ENCODE results near the gene MIEN1.
A peak's percentile ranks its signal among the peaks of the same experiment; 100 is the strongest.
"Not testable (repeated sequence)": the region's sequence is repeated elsewhere in the genome, so short reads cannot be mapped to it uniquely, and the experiment has no call there.

MIEN1 gene

DNA sequence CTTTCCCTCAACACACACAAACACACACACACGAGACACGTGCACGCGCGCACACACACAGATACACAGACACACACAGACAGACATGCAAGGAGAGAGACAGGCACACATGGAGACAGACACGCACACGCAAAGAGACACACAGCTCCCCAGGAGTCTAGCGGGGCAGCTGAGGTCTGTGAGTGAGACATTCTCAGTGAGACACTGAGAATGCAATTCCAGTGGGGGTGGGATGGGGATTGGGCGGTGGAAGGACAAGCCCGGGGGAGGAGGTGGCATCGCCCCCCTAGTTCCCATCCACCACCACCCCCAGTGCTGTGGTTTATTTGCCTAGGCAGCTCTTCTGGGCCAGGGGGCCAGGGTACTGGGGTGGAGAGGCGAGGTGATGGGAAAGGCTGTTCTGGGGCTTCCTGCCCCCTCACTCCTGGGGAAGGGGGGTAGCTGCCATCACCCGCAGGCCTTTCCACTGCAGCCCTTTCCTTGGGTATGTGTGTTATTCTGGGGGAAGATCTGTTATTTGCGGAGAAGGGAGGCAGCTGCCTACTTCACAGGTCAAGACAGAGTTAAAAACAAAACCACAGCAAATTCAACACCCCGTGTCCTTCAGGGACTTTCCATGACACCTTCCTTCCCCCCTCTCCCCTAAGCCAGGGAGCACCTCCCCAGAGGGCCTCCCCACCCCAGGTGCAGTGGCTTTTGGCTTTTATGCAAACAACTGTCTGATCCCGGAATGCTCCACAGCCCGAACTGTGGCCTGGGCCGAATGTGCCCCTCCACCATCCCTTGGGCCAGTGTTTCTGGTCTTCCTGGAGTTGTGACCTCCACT lies 25.4 kb upstream of the MIEN1 start:
- DNase-seq (ENCODE audit: low spot score) = no peak

DNA sequence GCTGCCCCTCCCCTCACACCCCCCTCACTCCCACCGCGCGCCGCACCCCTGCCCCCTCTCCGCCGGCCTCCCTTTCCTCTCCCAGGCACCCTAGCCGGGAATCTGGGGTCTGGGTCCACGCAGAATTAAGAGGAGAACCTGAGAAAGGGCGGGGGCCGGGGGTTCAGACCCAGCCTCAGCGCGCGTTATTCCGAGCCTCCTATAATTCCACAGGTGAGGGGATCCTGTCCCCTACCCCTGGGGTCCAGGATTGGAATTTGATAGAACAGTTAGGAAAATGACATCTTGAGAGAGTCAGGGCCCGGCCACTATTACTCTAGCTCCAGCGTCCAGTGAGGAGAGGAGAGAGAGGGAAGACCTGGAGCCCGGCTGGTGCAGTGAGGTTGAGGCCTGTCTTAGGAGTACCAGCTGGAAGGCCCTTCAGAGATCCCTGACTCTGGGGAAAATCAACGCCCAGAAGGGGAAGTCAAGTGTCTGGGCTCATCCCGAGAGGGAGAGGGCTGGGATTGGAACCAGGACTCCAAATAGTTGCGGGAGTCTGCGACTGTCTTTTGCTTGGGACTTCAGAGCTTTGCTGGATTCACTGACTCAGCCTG lies 24.7 kb upstream of the MIEN1 start:
- no peak for DNase-seq (ENCODE audit: low spot score)

DNA sequence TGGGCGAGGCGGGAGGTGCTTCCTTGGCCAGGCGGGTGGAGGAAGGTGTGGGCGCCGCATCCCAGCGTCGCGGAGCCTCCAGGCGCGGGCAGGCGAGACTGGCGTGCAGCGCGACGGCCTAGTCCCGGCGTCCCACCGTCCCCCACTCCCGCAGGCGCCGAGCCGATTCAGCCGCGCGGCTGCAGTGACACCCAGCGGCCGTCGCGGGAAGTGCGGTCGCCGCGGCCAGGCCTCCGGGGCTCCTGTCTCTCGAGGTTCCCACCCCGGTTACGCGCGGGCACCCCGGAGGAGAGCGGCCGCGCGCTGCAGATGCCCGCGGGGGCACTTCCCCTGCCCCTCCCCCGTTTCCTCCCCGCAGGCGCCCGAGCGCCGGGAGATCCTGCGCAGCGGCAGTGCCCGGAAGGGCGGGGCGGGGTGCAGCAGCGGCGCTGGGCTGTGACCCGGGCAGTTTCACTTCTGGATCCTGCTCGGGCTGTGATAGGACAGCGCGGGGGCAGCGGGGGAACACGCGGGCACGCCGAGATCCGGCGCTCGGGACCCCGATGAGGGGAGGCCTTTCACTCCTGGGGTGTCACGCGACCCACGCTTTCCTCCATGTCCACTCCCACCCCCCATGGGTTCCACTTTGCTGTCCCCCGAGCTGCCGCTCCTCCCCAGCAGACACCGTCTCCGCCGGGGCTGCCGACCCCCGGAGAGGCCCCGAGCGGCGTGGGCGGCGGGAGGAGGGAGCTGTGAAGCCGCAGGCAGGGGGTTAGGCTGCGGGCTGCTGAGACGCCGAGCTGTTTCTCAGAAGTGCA lies 24.0 kb upstream of the MIEN1 start:
- peak; percentile 86 for DNase-seq (ENCODE audit: low spot score)

DNA sequence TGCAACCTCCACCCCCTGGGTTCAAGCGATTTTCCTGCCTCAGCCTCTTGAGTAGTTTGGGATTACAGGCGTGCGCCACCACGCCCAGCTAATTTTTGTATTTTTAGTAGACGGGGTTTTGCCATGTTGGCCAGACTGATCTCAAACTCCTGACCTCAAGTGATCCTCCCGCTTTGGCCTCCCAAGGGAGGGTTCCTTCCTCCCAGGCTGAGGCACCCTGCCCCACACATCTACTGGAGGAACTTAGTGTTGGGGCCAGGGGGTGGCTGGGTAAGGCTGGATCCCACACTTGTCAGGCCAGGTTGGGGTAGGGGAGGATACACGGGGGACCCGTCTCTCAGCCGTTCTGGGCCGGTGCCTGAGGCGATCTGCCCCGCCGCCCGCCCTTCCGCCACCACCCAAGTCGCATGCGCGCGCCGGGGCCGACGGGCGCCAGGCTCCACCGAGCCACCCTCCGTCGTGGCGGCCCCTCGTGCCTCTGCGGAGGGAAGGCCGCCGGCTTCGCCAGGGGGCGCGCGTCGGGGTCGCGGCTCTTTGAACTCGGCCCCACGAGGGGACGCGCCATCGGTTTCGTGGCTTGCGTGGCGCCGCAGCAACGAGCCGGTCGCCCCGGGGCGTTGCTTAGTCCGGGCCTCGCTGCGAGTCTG lies 23.3 kb upstream of the MIEN1 start:
- peak; percentile 58 for DNase-seq (ENCODE audit: low spot score)

DNA sequence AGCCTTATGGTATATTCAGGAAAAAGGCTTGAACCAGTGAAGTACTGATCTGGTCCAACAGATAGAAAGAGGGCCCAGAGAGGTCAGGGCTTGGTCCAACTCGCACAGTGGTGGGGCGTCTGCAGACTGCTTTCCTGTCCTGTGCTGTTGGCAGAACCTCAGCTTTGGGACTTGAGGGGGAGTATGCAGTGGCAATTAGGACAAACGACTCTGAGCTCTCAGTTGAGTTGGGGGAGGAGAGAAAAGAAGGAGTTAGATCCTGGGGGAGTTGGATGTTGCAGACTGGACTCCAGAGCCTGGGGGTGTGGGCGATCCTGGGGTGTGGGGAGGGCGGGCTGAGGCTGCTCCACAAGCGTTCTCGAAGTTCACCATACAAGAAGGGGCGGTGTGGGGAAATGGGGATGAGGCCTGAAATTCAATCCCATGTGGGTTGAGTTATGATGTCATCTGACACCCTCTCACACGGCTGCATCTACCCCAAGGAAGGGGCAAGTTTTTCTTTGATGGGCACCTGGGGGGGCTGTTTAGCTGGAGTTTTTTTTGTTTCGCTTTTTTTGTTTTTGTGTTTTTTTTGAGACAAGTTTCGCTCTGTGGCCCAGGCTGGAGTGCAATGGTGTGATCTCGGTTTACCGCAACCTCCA lies 22.0 kb upstream of the MIEN1 start:
- DNase-seq (ENCODE audit: low spot score) = no peak

DNA sequence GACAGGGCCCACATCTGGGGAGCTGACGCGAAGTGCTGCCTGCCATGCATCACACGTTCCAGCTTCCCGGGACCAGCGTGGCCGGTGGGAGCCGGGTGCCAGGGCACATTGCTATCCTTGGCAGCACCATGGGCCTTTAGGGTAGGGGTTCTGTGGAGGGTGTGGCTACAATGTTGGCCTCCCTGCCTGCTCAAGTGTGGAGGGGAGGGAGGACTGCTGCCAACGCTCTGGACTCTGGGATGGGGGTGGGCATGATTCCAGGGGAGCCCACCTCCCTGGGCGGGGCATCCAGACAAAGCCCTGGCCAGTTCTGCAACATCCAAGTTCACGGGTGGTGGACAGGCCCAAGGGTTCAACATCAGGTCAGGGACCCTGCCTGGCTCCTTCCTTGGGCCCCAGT lies 21.3 kb upstream of the MIEN1 start:
- DNase-seq (ENCODE audit: low spot score) = no peak

DNA sequence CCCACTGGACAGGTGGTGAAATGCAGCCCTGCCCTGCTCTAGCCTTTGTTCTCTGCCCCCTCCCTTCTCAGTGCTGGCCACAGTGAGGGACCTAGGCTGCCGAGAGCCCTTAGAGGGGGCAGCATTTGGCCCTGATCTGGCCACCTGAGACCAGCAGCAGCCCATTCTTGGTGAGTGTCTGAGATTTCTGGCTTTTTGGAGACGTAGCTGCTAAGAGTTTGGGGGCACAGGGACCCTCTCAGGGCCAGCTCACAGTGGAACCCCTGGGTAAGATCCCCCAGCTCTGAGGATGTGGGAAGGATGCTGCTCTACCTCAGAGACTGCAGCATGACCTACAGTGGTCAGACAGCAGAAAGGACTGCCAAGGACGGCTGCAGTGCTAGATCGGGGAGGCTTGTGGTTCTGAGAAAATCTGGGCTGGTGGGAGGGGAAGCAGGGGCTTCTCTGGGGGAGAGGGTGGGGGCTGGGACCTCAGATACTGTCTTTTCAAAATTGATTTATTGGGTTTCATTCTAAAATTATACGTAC lies 20.7 kb upstream of the MIEN1 start:
- no peak for DNase-seq (ENCODE audit: low spot score)

DNA sequence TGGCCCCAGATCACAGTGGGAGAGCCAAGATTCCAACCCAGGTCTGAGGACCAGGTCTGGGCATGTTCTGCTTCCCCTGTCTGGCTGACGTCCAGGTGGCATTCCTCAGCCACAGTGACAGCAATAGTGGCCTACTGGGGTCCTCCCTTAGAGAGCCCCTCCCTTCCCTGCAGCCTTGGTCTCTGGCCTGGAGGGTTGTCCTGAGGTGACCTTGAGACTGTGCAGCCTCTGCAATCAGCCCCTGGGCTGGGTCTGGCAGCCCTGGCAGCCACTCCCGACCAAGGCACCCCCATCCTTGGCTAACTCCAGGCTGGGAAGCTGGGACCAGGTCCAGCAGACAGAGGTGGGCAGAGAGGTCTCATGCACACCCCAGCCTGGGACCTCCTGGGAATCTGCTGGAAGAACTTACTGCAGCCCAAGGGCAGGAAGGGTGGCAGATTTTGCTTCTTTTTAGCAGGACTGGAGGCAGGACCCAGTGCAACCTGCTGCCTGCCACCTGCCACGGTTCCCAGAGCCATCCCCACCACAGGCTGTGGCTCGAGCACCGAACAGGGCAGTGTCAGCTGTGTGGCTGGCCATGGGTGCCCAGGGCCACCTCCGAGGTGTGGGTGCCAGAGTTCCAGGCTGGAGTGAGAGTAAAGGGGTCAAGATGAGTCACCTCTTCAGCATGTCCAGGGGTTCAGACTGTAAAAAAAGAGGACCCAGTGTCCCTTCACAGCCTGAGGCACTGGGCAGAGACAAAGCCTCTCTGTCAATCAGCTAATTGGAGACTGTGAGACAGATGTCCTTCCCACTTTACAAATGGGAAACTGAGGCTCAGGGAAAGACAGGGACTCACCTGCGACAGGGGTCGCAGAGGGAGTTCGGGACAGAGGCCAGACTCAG lies 20.0 kb upstream of the MIEN1 start:
- DNase-seq (ENCODE audit: low spot score) = no peak

DNA sequence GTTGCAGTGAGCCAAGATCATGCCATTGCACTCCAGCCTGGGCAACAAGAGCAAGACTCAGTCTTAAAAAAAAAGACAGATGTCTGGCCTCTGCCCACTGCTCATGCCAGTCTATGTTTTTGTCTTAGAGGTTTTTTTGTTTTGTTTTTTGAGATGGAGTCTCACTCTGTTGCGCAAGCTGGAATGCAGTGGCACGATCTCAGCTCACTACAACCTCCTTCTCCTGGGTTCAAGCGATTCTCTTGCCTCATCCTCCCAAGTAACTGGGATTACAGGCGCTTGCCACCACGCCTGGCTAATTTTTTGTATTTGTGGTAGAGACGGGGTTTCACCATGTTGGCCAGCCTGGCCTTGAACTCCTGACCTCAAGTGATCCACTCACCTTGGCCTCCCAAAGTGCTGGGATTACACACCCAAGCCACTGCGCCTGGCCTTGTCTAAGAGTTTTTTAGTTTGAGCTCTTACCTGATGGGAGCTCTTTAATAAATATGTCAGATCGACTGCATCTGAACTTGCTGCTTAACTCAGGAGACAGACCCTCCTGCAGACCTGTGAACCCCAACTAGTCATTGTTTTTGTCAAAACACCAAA lies 18.2 kb upstream of the MIEN1 start:
- not testable (repeated sequence) for DNase-seq (ENCODE audit: low spot score)

DNA sequence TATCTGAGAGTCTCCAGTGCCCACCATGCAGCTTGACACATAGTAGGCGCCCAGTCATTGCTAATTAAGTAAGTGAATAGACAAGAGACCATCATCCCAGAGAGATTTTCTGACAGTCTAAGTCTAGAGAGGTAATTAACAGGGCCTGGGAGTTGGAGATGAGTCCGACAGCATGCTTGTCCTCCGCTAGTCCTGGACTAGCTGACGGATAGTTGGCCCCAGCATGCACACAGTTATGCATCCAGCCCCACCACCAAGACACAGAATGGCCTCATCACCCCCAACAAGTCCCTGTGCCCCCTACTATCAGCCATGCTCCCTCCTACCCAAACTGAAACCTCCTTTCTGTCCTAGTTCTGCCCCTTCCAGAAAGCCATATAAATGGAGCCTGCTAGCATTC lies 17.4 kb upstream of the MIEN1 start:
- no peak for DNase-seq (ENCODE audit: low spot score)

DNA sequence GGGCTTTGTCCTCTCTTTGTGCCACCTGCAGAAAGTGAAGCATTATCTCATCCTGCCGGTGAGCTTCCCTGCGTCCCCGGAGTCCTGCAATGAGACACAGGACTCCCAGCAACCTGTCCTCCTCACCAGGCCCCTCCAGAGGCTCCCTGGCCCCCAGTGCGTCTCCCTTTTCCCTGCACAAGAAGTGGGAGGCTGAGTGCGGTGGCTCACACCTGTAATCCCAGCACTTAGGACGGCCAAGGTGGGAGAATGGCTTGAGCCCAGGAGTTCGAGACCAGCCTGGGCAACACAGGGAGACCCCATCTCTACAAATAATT lies 15.8 kb upstream of the MIEN1 start:
- no peak for DNase-seq (ENCODE audit: low spot score)

DNA sequence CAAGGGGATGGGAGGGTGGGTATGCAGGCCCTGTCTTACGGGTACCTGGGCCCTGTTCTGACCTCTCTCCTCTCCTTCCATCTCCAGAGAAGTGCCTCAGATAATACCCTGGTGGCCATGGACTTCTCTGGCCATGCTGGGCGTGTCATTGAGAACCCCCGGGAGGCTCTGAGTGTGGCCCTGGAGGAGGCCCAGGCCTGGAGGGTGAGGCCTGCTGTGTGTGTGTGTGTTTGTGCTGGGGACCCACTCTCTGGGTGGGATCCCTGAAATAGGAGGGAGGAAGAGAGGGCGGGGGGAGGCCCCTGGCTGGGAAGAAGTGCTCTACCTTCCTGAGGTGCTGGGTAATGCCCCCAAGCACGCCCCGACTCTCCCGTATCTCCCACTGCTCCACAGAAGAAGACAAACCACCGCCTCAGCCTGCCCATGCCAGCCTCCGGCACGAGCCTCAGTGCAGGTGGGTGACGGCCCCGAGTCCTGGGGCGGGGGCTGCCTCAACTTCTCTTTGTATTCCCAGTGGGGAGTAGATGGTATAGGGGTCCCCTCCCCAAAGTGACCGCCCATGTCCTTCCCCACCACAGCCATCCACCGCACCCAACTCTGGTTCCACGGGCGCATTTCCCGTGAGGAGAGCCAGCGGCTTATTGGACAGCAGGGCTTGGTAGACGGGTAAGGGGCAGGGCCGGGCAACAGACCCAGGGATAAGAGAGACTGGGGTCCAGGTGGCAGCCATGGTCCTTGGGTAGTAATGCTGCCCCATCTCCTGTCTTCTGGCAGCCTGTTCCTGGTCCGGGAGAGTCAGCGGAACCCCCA lies 15.2 kb upstream of the MIEN1 start:
- no peak for DNase-seq (ENCODE audit: low spot score)

DNA sequence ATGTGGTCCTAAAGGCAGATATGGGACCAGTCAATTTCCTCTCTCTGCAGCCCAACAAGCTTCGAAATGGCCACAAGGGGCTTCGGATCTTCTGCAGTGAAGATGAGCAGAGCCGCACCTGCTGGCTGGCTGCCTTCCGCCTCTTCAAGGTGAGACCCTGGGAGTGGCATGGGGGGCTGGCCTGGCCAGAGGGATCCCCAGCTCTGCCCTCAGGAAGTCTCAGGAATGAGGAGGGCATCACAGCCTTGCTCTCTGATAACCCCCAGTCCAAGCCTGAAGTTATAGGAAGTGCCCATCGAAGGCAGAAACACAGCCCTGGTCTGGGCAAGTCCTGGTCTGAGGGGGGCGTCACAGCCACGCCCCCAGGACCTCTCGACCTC lies 14.5 kb upstream of the MIEN1 start:
- no peak for DNase-seq (ENCODE audit: low spot score)

DNA sequence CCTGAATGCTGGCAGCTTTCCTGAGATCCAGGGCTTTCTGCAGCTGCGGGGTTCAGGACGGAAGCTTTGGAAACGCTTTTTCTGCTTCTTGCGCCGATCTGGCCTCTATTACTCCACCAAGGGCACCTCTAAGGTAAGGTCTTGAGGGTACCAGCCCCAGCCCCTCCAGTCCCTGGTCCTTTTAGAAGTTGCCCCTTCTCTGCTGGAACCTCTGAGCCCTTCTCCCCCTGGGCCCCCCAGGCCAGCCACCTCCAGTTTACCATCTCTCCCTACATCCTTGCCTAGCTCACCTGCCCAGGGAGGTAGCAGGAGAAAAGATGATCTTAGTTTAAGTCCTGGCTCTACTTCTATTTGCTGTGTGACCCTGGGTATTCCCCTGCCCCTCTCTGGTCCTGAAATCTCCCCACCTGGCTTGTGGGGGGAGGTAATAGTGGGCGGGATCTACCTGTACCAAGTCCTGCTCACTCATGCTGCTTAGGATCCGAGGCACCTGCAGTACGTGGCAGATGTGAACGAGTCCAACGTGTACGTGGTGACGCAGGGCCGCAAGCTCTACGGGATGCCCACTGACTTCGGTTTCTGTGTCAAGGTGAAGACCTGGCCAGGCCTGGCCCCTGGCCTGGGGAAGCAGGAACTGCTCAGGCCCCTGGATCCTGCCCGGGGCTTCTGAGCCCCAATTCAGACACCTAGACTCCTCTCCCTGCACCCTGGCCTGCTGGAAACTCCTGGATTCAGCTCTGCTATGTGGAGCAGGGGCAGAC lies 13.9 kb upstream of the MIEN1 start:
- no peak for DNase-seq (ENCODE audit: low spot score)

DNA sequence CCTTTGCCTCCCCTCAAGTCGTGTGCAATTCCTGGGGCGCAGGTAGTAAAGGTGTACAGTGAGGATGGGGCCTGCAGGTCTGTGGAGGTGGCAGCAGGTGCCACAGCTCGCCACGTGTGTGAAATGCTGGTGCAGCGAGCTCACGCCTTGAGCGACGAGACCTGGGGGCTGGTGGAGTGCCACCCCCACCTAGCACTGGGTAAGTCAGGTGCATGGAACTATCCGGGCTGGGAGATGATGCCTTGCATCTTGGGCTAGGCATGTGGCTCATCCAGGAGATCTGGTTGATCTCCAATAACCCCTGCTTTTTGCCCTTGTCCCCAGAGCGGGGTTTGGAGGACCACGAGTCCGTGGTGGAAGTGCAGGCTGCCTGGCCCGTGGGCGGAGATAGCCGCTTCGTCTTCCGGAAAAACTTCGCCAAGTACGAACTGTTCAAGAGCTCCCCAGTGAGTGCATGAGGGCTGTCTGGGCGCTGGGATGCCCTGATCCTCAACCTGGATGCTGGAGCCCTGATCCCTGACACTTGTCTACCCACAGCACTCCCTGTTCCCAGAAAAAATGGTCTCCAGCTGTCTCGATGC lies 12.6 kb upstream of the MIEN1 start:
- no peak for DNase-seq (ENCODE audit: low spot score)

DNA sequence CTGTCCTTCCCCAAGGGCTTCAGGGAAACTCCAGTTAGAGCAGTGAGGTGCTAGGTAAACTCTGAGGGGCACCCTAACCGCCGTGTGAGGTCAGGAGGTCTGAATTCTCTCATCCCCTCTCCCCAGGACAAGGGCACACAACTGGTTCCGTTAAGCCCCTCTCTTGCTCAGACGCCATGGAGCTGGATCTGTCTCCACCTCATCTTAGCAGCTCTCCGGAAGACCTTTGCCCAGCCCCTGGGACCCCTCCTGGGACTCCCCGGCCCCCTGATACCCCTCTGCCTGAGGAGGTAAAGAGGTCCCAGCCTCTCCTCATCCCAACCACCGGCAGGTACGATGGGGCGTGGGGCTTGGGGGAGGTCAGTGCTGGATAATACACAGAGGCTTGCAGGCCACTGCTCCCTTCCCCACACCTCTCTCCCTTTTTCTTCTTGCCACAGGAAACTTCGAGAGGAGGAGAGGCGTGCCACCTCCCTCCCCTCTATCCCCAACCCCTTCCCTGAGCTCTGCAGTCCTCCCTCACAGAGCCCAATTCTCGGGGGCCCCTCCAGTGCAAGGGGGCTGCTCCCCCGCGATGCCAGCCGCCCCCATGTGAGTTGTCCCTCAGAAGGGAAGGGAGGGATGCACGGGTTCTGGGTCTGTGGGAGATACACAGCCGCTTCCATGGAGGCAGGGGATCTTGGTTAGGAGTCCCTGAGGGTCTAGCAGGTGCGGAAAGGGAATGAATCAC lies 12.0 kb upstream of the MIEN1 start:
- DNase-seq (ENCODE audit: low spot score) = no peak

DNA sequence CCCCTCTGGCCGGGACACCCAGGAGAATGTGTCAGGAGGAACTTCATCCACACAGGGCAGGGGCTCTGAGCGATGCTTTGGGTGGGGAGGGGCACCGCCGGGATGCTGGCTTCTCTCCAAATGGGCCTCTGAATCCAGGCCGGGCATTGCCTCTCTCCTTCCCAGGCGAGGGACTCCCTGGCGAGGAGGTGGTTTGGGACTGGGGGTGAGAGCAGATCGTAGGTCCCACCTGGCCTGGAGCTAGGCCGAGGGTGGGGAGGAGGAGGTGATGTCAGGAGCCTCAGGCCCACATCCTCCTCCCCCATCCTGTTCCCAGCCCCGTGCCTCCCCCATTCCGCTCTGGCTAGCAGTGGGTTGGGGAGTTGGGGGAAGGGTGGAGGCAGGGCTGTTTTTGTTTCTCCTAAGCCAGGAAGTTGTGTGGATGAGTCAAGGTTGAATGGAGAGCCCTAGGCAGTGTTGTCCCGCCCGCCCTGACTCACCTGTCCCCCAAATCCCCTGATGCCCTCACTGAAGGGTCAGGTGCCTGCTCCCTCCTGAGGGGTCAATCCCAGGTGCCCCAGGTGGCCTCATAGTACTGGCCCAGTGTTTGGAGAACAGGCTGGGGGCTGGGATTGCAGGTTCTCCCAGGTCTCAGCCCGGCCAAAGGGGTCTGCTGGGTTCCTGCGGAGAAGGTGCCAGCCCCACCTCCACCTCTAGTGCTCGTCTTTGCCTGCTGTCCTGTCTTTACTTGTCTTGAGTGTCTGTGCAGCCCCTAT lies 10.2 kb upstream of the MIEN1 start:
- no peak for DNase-seq (ENCODE audit: low spot score)

All from hematopoietic multipotent progenitor cell treated with erythropoietin and hydrocortisone succinate and interleukin-3 and kit ligand, for 15 days (in vitro differentiated cells).